Fibroblast of lung (primary cell): ENCODE results near the gene FGFR2. TPM values are rescaled to one million over a fixed set of nuclear protein-coding genes. Genes with fewer than 3 reads are reported as not detected.

Experiments
- DNase-seq, 2 donors: peaks; one replicate each; pipeline versions ENCODE4 v3.0.0 to v3.0.0-alpha.2; 2010; ENCODE audit warnings: low read depth in 2 of 2
- H2AFZ ChIP-seq: 2 replicates; pipeline ENCODE4 v1.5.1; 2012; ENCODE audit warnings: low read length, control low read depth, inconsistent platforms
- H3K27ac ChIP-seq: 2 replicates; pipeline ENCODE4 v1.5.1; 2011; ENCODE audit warnings: low read length, control low read depth; ENCODE audit not compliant: insufficient read depth
- H3K27me3 ChIP-seq: 2 replicates; pipeline ENCODE4 v1.5.1; 2011; ENCODE audit warnings: mild to moderate bottlenecking, low read length; ENCODE audit not compliant: control insufficient read depth, insufficient read depth
- H3K36me3 ChIP-seq: 2 replicates; pipeline ENCODE4 v1.5.1; 2011; ENCODE audit warnings: low read length; ENCODE audit not compliant: control insufficient read depth, insufficient read depth
- H3K4me1 ChIP-seq: 2 replicates; pipeline ENCODE4 v1.5.1; 2011; ENCODE audit warnings: low read length; ENCODE audit not compliant: control insufficient read depth, insufficient read depth; ENCODE audit errors: extremely low read depth
- H3K4me2 ChIP-seq: 2 replicates; pipeline ENCODE4 v1.5.1; 2011; ENCODE audit warnings: low read length, control low read depth; ENCODE audit not compliant: insufficient read depth; ENCODE audit errors: extremely low read depth
- H3K4me3 ChIP-seq, 4 experiments: fragments of 200-600 bp in 1 of 4; sonication (generic) in 1 of 4; replicated peaks in 1 of 4; 2 replicates each; pipeline ENCODE4 v1.5.1; 2011 to 2016; ENCODE audit warnings: low read length in 4 of 4, low read depth in 3 of 4, mild to moderate bottlenecking in 3 of 4, control low read depth in 2 of 4, inconsistent platforms in 1 of 4, mixed read lengths in 1 of 4; ENCODE audit not compliant: insufficient read depth in 1 of 4; ENCODE audit errors: control extremely low read depth in 1 of 4
- H3K79me2 ChIP-seq: 2 replicates; pipeline ENCODE4 v1.5.1; 2012; ENCODE audit warnings: mild to moderate bottlenecking, low read length, inconsistent platforms; ENCODE audit not compliant: control insufficient read depth, insufficient read depth
- H3K9ac ChIP-seq: 2 replicates; pipeline ENCODE4 v1.5.1; 2011; ENCODE audit warnings: mild to moderate bottlenecking, low read length, control low read depth; ENCODE audit not compliant: insufficient read depth
- H3K9me3 ChIP-seq: 2 replicates; pipeline ENCODE4 v1.5.1; 2012; ENCODE audit warnings: low read depth, low read length; ENCODE audit not compliant: control insufficient read depth, insufficient read depth
- H4K20me1 ChIP-seq: 2 replicates; pipeline ENCODE4 v1.5.1; 2011; ENCODE audit warnings: low read length; ENCODE audit not compliant: control insufficient read depth, insufficient read depth; ENCODE audit errors: extremely low read depth
- CTCF ChIP-seq, 2 donors: IDR thresholded peaks in 1 of 2; conservative IDR thresholded peaks in 1 of 2; 1 replicate in 1 of 2; 2 replicates in 1 of 2; pipeline ENCODE4 v1.5.1; 2011 to 2012; ENCODE audit warnings: low read length in 2 of 2, control low read depth in 1 of 2, inconsistent platforms in 1 of 2, low read depth in 1 of 2, mild to moderate bottlenecking in 1 of 2
- EZH2 ChIP-seq: IDR thresholded peaks from 2 replicates; pipeline ENCODE4 v1.5.1; 2012; ENCODE audit warnings: low read length, control low read depth, mild to moderate bottlenecking; ENCODE audit errors: missing control alignments
- polyA minus RNA-seq: library from RNA; depleted of rRNA, polyadenylated mRNA; stranded (reverse); fragments of >200 nt; gene quantifications from 2 replicates; pipeline ENCODE4 v1.2.3, GENCODE V29; 2011; ENCODE audit warnings: low replicate concordance
- polyA plus RNA-seq, 2 donors: library from polyadenylated mRNA; depleted of rRNA in 1 of 2; stranded (reverse) in 1 of 2; unstranded in 1 of 2; fragments of >200 nt; gene quantifications; 2 replicates each; pipeline ENCODE4 v1.2.1, GENCODE V29; 2011 to 2012; ENCODE audit warnings: missing spikeins in 1 of 2
- total RNA-seq: library from RNA; depleted of rRNA; stranded (reverse); fragments of >200 nt; gene quantifications from 2 replicates; pipeline ENCODE4 v1.2.1, GENCODE V29; 2014

FGFR2 gene
- total RNA-seq (under 0.01 and 0.17 TPM in 2 replicates), polyA plus RNA-seq (0.05 and 0.10 TPM in 2 replicates), polyA minus RNA-seq (not detected in 2 replicates)
- 0.15 TPM in 1 of 2 replicates, not detected in the other for polyA plus RNA-seq (2012)

GRCh38 chr10:121598263-121599249, at the start of gene FGFR2:
FGFR2 (minus strand) TSS chr10:121598444; CDS start chr10:121593817, 4,627 bp downstream.
- Histone ChIP-seq H3K9me3 (no peaks in the 10 kb centered on the region), H2AFZ (no peak within 1 kb of the TSS), H3K36me3 (no peaks in the 10 kb centered on the region), H3K4me2 (peak within 1 kb of the TSS; percentile 8), H3K79me2 (no peaks in the 10 kb centered on the region), H3K27me3 (peaks cover 16% of the 10 kb centered on the region), H4K20me1 (no peaks in the 10 kb centered on the region), H3K27ac (no peak within 1 kb of the TSS), H3K4me1 (no peaks in the 10 kb centered on the region), H3K4me3 (peak within 1 kb of the TSS in 2 of 4 experiments; percentile 27 to 28), H3K9ac (no peak within 1 kb of the TSS)
- TF ChIP-seq CTCF (conservative IDR thresholded peaks at IDR 0.05 in 1 of 2, IDR thresholded peaks at IDR 0.05 in 1 of 2; ENCODE audit: low read depth in 1 of 2, low read length in 2 of 2) (no peak), EZH2 (no peak)
- peak; percentile 44 to 66 for DNase-seq

GRCh38 chr10:121647401-121647800, 49.2 kb upstream of the FGFR2 start:
- H3K36me3 ChIP-seq: no peaks in the 10 kb centered on the region
- H3K79me2 ChIP-seq: no peaks in the 10 kb centered on the region
- no peaks in the 10 kb centered on the region for H3K4me1 ChIP-seq
- H3K27me3 ChIP-seq: no peaks in the 10 kb centered on the region
- H2AFZ ChIP-seq: no peak overlapping the region
- no peaks in the 10 kb centered on the region for H4K20me1 ChIP-seq
- no peaks in the 10 kb centered on the region for H3K9me3 ChIP-seq
- DNase-seq: no peak
- H3K27ac ChIP-seq: no peak overlapping the region
- no peak overlapping the region for H3K4me3 ChIP-seq
- no peak overlapping the region for H3K4me2 ChIP-seq
- TF ChIP-seq EZH2 (no peak), CTCF (conservative IDR thresholded peaks at IDR 0.05 in 1 of 2, IDR thresholded peaks at IDR 0.05 in 1 of 2; ENCODE audit: low read depth in 1 of 2, low read length in 2 of 2) (no peak)
- no peak overlapping the region for H3K9ac ChIP-seq

- no peak for TF ChIP-seq EZH2
- no peak for TF ChIP-seq CTCF (conservative IDR thresholded peaks at IDR 0.05 in 1 of 2, IDR thresholded peaks at IDR 0.05 in 1 of 2; ENCODE audit: low read depth in 1 of 2, low read length in 2 of 2)
- Histone ChIP-seq H3K4me2 (no peak overlapping the region), H3K4me1 (no peaks in the 10 kb centered on the region), H3K27ac (no peak overlapping the region), H3K36me3 (no peaks in the 10 kb centered on the region), H4K20me1 (no peaks in the 10 kb centered on the region), H3K4me3 (no peak overlapping the region), H3K9me3 (no peaks in the 10 kb centered on the region), H3K79me2 (no peaks in the 10 kb centered on the region), H3K27me3 (no peaks in the 10 kb centered on the region), H2AFZ (no peak overlapping the region), H3K9ac (no peak overlapping the region)
- DNase-seq: no peak
These were observed 47.5 kb upstream of the FGFR2 start for GRCh38 chr10:121645696-121646095.
